HAP-1 (cell line): ENCODE measurements around the gene RBX1.
"Not testable (repeated sequence)": the region's sequence is repeated elsewhere in the genome, so short reads cannot be mapped to it uniquely, and the experiment has no call there.

Experiments
- DNase-seq, 2 experiments: peaks; one replicate each; pipeline ENCODE4 v3.0.0-alpha.2; 2016 to 2020; ENCODE audit warnings: low spot score in 2 of 2
- H3K27me3 ChIP-seq: fragments of 250-450 bp; sonication (Bioruptor Pico); 2 replicates; pipeline ENCODE4 v1.5.1; 2020; ENCODE audit warnings: low read depth, mild to moderate bottlenecking, moderate library complexity
- H3K36me3 ChIP-seq: fragments of 250-450 bp; sonication (Bioruptor Pico); replicated peaks from 2 replicates; pipeline ENCODE4 v1.5.1; 2020; ENCODE audit warnings: mild to moderate bottlenecking
- H3K4me1 ChIP-seq: fragments of 250-450 bp; sonication (Bioruptor Pico); 2 replicates; pipeline ENCODE4 v1.5.1; 2020; ENCODE audit warnings: mild to moderate bottlenecking
- H3K4me3 ChIP-seq: fragments of 250-450 bp; sonication (Bioruptor Pico); 2 replicates; pipeline ENCODE4 v1.5.1; 2020; ENCODE audit warnings: mild to moderate bottlenecking, moderate library complexity
- H3K9me3 ChIP-seq: fragments of 250-450 bp; sonication (Bioruptor Pico); 2 replicates; pipeline ENCODE4 v1.5.1; 2020; ENCODE audit warnings: mild to moderate bottlenecking, moderate library complexity
- in situ Hi-C: fragments of 300-500 bp; cut with MboI; formaldehyde crosslinking; loops from 3 replicates; pipeline ENCODE4 v1.14.3; 2020; ENCODE audit warnings: low sequenced_read_pairs, inconsistent platforms, mixed read lengths

Gene RBX1

GRCh38 chr22:40950962-40951794, at the start of gene RBX1:
RBX1 (plus strand) TSS chr22:40951378; CDS start chr22:40951399, 21 bp downstream.
- peak within 1 kb of the TSS; percentile 92 for H3K4me3 ChIP-seq
- DNase-seq: peak; percentile 97 to 99
- peaks cover 3% of the 10 kb centered on the region for H3K4me1 ChIP-seq
- H3K36me3 ChIP-seq: peaks cover 21% of the 10 kb centered on the region
- no peaks in the 10 kb centered on the region for H3K9me3 ChIP-seq
- in situ Hi-C loops: loop anchor here (5.0 kb wide), 1 partner anchor 136 kb away; no protein-coding TSS in a partner anchor
- H3K27me3 ChIP-seq: no peaks in the 10 kb centered on the region

DNA sequence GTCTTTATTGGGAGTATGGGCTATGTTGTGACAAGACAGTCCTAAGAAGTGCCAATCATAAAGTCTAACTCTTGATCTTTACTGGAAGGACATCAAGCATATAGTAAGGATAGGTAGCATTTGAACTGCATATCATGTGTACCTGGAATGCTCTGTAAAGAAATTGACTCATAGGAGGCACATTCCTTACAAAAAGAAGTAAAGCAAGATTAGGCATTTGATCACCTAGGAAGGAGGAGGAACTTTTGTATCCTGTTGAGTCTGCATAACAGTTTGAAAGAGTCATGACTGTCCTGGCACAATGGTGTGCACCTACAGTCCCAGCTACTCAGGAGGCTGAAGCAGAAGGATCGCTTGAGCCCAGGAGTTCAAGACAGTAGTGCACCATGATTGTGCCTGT, 47.1 kb upstream of the RBX1 start:
- H3K27me3 ChIP-seq: no peaks in the 10 kb centered on the region
- no peaks in the 10 kb centered on the region for H3K4me1 ChIP-seq
- H3K4me3 ChIP-seq: no peak overlapping the region
- peaks cover 10% of the 10 kb centered on the region; the same call in 1 of the 2 replicates for H3K36me3 ChIP-seq
- H3K9me3 ChIP-seq: no peaks in the 10 kb centered on the region
- in situ Hi-C loops: no loop called here
- no peak for DNase-seq

GRCh38 chr22:40908895-40909294, 42.3 kb upstream of the RBX1 start:
- DNase-seq: no peak
- H3K27me3 ChIP-seq: no peaks in the 10 kb centered on the region
- in situ Hi-C loops: no loop called here
- no peaks in the 10 kb centered on the region for H3K9me3 ChIP-seq
- no peaks in the 10 kb centered on the region for H3K4me1 ChIP-seq
- H3K4me3 ChIP-seq: no peak overlapping the region
- H3K36me3 ChIP-seq: peaks cover 13% of the 10 kb centered on the region

- no peak for DNase-seq
- no peaks in the 10 kb centered on the region for H3K27me3 ChIP-seq
- in situ Hi-C loops: no loop called here
- no peaks in the 10 kb centered on the region for H3K4me1 ChIP-seq
- H3K36me3 ChIP-seq: peaks cover 14% of the 10 kb centered on the region
- H3K9me3 ChIP-seq: no peaks in the 10 kb centered on the region
- H3K4me3 ChIP-seq: no peak overlapping the region
Measured at GRCh38 chr22:40911772-40912171, 39.4 kb upstream of the RBX1 start.

GRCh38 chr22:40912987-40913386, 38.2 kb upstream of the RBX1 start:
- H3K4me1 ChIP-seq, H3K27me3 ChIP-seq, H3K9me3 ChIP-seq, DNase-seq, H3K4me3 ChIP-seq, in situ Hi-C loops: not testable (repeated sequence)
- peaks cover 16% of the 10 kb centered on the region for H3K36me3 ChIP-seq

DNA sequence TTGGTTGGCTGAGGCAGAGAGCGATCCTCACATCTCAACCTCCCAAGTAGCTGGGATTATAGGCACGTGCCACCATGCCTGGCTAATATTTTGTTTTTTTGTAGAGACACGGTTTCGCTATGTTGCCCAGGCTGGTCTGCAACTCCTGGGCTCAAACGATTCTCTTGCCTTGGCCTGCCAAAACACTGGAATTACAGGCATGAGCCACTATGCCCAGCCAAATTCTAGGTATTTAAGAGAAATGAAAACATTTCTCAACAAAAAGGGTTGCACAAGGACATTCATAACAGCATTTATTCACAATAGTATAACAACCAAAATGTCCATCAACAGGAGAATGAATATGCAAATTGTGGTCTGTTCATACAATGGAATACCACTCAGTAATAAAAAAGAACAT, 31.7 kb upstream of the RBX1 start:
- Histone ChIP-seq H3K4me3 (no peak overlapping the region), H3K9me3 (no peaks in the 10 kb centered on the region), H3K4me1 (peaks cover 11% of the 10 kb centered on the region), H3K36me3 (peaks cover 27% of the 10 kb centered on the region), H3K27me3 (no peaks in the 10 kb centered on the region)
- in situ Hi-C loops: no loop called here
- DNase-seq: peak; percentile 47 to 74

GRCh38 chr22:40920526-40920925, 30.7 kb upstream of the RBX1 start:
- Histone ChIP-seq H3K4me3 (no peak overlapping the region), H3K27me3 (no peaks in the 10 kb centered on the region), H3K36me3 (peaks cover 35% of the 10 kb centered on the region), H3K4me1 (peaks cover 11% of the 10 kb centered on the region), H3K9me3 (no peaks in the 10 kb centered on the region)
- in situ Hi-C loops: no loop called here
- DNase-seq: no peak

DNA sequence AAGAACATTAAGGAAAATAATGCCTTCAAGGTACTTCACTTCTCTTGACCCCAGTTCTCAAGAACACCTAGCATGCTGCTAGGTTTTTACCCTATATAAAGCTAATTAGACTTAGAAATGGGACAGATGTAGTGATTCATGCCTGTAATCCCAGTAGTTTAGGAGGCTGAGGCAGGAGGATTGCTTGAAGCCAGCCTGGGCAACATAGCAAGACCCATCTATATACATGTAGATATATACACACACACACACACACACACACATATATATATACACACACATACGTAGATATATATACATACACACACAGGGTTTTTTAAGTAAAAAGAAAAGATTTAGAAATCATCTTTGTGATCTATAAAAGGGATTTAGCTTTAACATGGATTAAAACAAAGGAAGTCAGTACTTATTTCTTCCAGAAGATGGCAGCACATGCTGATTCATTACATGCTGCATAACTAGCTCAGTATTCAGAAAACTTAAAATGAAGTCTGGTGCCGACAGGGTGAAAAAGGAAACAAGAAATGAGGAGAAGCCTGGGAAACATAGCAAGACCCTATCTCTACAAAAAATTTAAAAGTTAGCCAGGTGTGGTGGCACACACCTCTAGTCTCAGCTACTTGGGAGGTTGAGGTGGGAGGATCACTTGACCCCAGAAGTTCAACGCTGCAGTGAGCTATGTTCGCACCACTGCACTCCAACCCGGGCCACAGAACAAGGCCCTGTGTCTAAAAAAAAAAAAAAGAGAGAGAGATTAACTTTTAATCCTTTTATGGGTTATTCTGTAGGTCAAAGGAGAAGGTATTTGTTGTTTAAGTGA, 28.5 kb upstream of the RBX1 start:
- in situ Hi-C loops: no loop called here

DNA sequence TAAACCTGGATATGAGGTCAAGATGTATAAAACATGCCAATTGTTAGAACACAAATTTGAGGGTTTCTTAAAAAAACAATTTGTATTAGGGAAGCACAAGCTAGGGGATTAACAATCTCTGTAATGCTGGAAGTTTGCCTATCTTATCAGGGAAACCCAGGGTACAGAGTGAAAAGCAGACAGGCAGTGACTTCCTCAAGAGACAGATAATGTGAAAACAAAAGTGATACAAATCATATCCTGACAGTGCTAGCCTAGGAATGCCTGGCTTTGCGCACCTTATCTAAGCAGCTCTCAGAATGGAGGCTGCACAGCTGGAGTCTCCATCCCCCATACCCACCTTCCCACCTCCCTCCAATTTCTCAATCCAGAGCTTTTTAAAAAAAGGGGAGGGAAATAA, 22.5 kb upstream of the RBX1 start:
- Histone ChIP-seq H3K27me3 (no peaks in the 10 kb centered on the region), H3K36me3 (peaks cover 33% of the 10 kb centered on the region), H3K9me3 (no peaks in the 10 kb centered on the region), H3K4me1 (no peaks in the 10 kb centered on the region), H3K4me3 (no peak overlapping the region)
- no peak for DNase-seq
- in situ Hi-C loops: no loop called here

More for the DNA sequence above, 28.5 kb upstream of the RBX1 start:
- peak; percentile 31 to 64 for DNase-seq
- Histone ChIP-seq H3K4me3 (no peak overlapping the region), H3K27me3 (no peaks in the 10 kb centered on the region), H3K9me3 (no peaks in the 10 kb centered on the region), H3K4me1 (peaks cover 11% of the 10 kb centered on the region), H3K36me3 (peaks cover 37% of the 10 kb centered on the region)

DNA sequence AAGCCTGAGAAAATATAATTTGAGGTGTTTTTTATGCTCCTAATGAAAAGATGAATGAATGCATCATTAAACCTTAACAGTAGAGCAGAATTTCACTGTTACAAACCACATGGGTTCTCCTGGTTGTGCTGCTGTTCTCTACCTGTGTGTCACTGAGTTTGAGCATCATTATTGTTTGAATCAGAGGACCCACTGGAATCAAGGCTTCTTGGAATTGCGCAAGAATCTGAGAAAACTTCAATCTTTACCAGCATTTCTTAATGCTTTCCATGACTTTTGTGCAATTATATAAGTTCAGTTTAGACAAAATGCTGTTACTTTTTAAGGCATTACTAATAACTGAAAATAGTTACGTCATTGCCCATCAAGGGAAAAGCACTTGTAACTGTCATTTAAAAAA, 18.8 kb upstream of the RBX1 start:
- peaks cover 8% of the 10 kb centered on the region for H3K36me3 ChIP-seq
- no peaks in the 10 kb centered on the region for H3K27me3 ChIP-seq
- no peak for DNase-seq
- H3K4me1 ChIP-seq: no peaks in the 10 kb centered on the region
- no peaks in the 10 kb centered on the region for H3K9me3 ChIP-seq
- in situ Hi-C loops: no loop called here
- no peak overlapping the region for H3K4me3 ChIP-seq

- in situ Hi-C loops: no loop called here
- no peaks in the 10 kb centered on the region for H3K27me3 ChIP-seq
- no peaks in the 10 kb centered on the region for H3K9me3 ChIP-seq
- no peaks in the 10 kb centered on the region for H3K36me3 ChIP-seq
- no peak for DNase-seq
- H3K4me3 ChIP-seq: no peak overlapping the region
- H3K4me1 ChIP-seq: peaks cover 7% of the 10 kb centered on the region; the same call in 1 of the 2 replicates
Measured at GRCh38 chr22:40939202-40939601, 12.0 kb upstream of the RBX1 start.

DNA sequence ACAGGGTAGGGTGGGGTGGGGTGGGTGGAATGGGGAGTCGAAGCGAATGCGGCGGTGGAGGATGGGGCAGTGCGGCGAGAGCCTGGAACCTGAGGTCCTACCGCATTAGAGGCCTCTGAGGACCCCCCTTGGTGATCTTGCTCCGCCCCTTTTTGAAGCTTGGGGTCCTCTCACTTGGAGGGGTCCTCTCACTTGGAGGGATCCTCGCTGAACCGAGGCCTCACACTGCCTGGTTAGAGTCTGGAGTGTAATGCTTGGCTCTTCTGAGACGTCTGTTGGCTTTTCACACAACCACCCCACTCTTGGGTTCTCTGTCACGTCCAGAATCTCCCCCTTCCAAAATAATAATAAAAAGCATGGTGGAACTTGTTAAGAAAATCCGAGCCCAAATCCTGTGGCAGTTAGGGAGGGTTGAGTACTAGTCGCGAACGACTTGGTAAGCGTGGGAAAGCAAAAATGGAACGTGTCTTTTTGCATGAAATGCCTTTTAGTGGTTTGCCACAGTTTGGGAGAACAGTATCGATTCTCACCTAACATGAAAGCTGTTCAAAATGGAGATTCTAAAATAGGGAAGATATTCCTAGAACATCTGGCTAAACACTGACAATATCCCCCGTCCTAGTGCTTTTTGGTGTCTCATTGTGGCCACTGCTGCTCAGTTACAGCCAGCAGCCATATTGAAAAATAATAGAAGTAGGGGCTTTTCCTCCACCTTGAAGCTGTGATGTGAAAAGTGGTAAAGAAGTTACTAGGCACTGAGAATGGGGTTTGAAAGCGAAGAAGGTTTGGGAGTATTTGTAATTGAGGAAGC, 822 bp downstream of the RBX1 start:
- in situ Hi-C loops: loop anchor here (5.0 kb wide), 1 partner anchor 135 kb away; no protein-coding TSS in a partner anchor
- Histone ChIP-seq H3K4me1 (peaks cover 3% of the 10 kb centered on the region), H3K4me3 (peak overlapping the region; percentile 92), H3K36me3 (peaks cover 22% of the 10 kb centered on the region), H3K9me3 (no peaks in the 10 kb centered on the region), H3K27me3 (no peaks in the 10 kb centered on the region)
- no peak for DNase-seq

- Histone ChIP-seq H3K4me3 (no peak overlapping the region), H3K9me3 (no peaks in the 10 kb centered on the region), H3K4me1 (peaks cover 3% of the 10 kb centered on the region), H3K27me3 (no peaks in the 10 kb centered on the region), H3K36me3 (peaks cover 32% of the 10 kb centered on the region)
- in situ Hi-C loops: loop anchor here (5.0 kb wide), 1 partner anchor 134 kb away; no protein-coding TSS in a partner anchor
- DNase-seq: no peak
Measured at GRCh38 chr22:40953471-40953870, 2.3 kb downstream of the RBX1 start.
